Measurements from ENCODE around the gene ABCA1. TPM values are rescaled to one million over a fixed set of nuclear protein-coding genes. Genes with fewer than 3 reads are reported as not detected.

Gene ABCA1
- total and polyA plus RNA-seq, 2 of the 4 experiments (the other 2 are of a cell fraction), result 5.8 to 52.2 TPM

GRCh38 chr9:104779946-104780535, 147.9 kb downstream of the ABCA1 start:
- no peak overlapping the region for H4K5ac ChIP-seq (ENCODE audit: low read depth, low read length)
- CTCF ChIA-PET, result no interaction called here
- H2BK20ac ChIP-seq (ENCODE audit: low read depth, low read length), result no peak overlapping the region
- no peak overlapping the region for H3K56ac ChIP-seq (ENCODE audit: extremely low read depth, insufficient read depth, low read length)
- intact Hi-C loops (cut with micrococcal nuclease), result loop anchor here (2.0 to 5.0 kb wide), 2 partner anchors 377 to 632 kb away; no protein-coding TSS in a partner anchor
- no peak overlapping the region for H2AK9ac ChIP-seq (replicated peaks; ENCODE audit: low read depth, low read length, poor library complexity)
- no peak for DNase-seq
- H3K27ac ChIP-seq (ENCODE audit: insufficient read depth, low read length), result no peak overlapping the region
- no peak for ATAC-seq (ENCODE audit: low read depth)
- no peak overlapping the region for H3K4ac ChIP-seq (ENCODE audit: low read depth, low read length)
- H3K27me3 ChIP-seq (ENCODE audit: control insufficient read depth, insufficient read depth, low read length), result no peaks in the 10 kb centered on the region
- H4K91ac ChIP-seq (ENCODE audit: insufficient read depth, low read depth, low read length), result no peak overlapping the region
- TF ChIP-seq CHD1 (IDR thresholded peaks at IDR 0.05; ENCODE audit: low read depth, low read length) (no peak), CEBPB (IDR thresholded peaks at IDR 0.05; ENCODE audit: low read depth, low read length) (no peak), MXI1 (IDR thresholded peaks at IDR 0.05; ENCODE audit: borderline replicate concordance, low read depth, low read length) (no peak), SMC3 (IDR thresholded peaks at IDR 0.05; ENCODE audit: low read depth, low read length) (no peak), MAFK (IDR thresholded peaks at IDR 0.05; ENCODE audit: low read depth, low read length) (no peak), POLR2A (IDR thresholded peaks at IDR 0.05; ENCODE audit: low read depth, low read length) (no peak), NFE2L2 (IDR thresholded peaks at IDR 0.05; ENCODE audit: low read depth, low read length) (no peak), CTCF (conservative IDR thresholded peaks at IDR 0.05; ENCODE audit: low read depth, low read length) (no peak), RCOR1 (IDR thresholded peaks at IDR 0.05; ENCODE audit: insufficient replicate concordance, low read length) (no peak), BHLHE40 (IDR thresholded peaks at IDR 0.05; ENCODE audit: low read depth, low read length) (no peak), RAD21 (IDR thresholded peaks at IDR 0.05; ENCODE audit: low read length) (no peak), USF2 (IDR thresholded peaks at IDR 0.05; ENCODE audit: low read depth, low read length) (no peak), RFX5 (IDR thresholded peaks at IDR 0.05; ENCODE audit: low read depth, low read length) (no peak), ELK1 (IDR thresholded peaks at IDR 0.05; ENCODE audit: borderline replicate concordance, low read depth, low read length) (no peak), MAZ (IDR thresholded peaks at IDR 0.05; ENCODE audit: borderline replicate concordance, low read depth, low read length) (no peak), FOS (IDR thresholded peaks at IDR 0.05; ENCODE audit: low read depth, low read length) (no peak)
- H2AFZ ChIP-seq (replicated peaks; ENCODE audit: low read length, poor library complexity), result no peak overlapping the region
- dilution Hi-C loops (cut with HindIII; ENCODE audit: low sequenced_read_pairs, unreplicated experiment), result no loop called here
- H3K4me2 ChIP-seq (ENCODE audit: low read depth, low read length), result no peak overlapping the region
- H2BK15ac ChIP-seq (ENCODE audit: low read depth, low read length), result no peak overlapping the region
- H4K20me1 ChIP-seq (ENCODE audit: insufficient read depth, low read length), result no peaks in the 10 kb centered on the region
- no peak overlapping the region for H2BK5ac ChIP-seq (ENCODE audit: low read depth, low read length, poor library complexity, severe bottlenecking)
- no peaks in the 10 kb centered on the region for H3K4me1 ChIP-seq (ENCODE audit: control insufficient read depth, insufficient read depth, low read length)
- no peak overlapping the region for H2BK120ac ChIP-seq (ENCODE audit: low read depth, low read length)
- H2AK5ac ChIP-seq (ENCODE audit: low read depth, low read length), result no peak overlapping the region
- H3K36me3 ChIP-seq (ENCODE audit: control insufficient read depth, insufficient read depth, low read length), result peaks cover 18% of the 10 kb centered on the region
- no peak overlapping the region for H3K23ac ChIP-seq (ENCODE audit: low read depth, low read length)
- H3K4me3 ChIP-seq (ENCODE audit: insufficient read depth, low read depth, low read length), result no peak overlapping the region
- H4K8ac ChIP-seq (ENCODE audit: low read depth in 2 of 2, low read length in 2 of 2), result no peak overlapping the region
- no peak overlapping the region for H3K18ac ChIP-seq (ENCODE audit: low read depth, low read length)
- in situ Hi-C loops (cut with MboI; ENCODE audit: low sequenced_read_pairs), result loop anchor here (10.0 kb wide), 1 partner anchor 635 kb away; no protein-coding TSS in a partner anchor
- no peaks in the 10 kb centered on the region for H3K9me3 ChIP-seq (ENCODE audit: control insufficient read depth, insufficient read depth, low read length)
- 85% methylated on average over 4 of the region's 9 CpGs; no CpG with 5 or more reads in 1 of the 2 experiments for WGBS, 2 experiments (ENCODE audit: extremely low coverage in 2 of 2, insufficient read length in 1 of 2)
- no peak overlapping the region for H3K9ac ChIP-seq (ENCODE audit: low read depth, low read length)
- POLR2A ChIA-PET (ENCODE audit: unreplicated experiment), result no interaction called here
- BruUV-seq (replicated peaks), result no TSS peak
- no peak overlapping the region for H3K14ac ChIP-seq (replicated peaks; ENCODE audit: low read depth, low read length)
- H3K79me1 ChIP-seq (ENCODE audit: low read depth in 1 of 2, low read length in 2 of 2), result no peaks in the 10 kb centered on the region
- H3K9me1 ChIP-seq (ENCODE audit: insufficient read depth, low read length), result no peaks in the 10 kb centered on the region
